GM21723 (cell line): ENCODE measurements around the gene EBF3.

Experiments used
- ATAC-seq: cut with Tn5 transposase; IDR thresholded peaks from one replicate; pipeline ENCODE4 v1.9.1; 2021; ENCODE audit warnings: mild to moderate bottlenecking, moderate library complexity; ENCODE audit not compliant: unreplicated experiment

Gene EBF3

GRCh38 chr10:129893104-129894089 is 70.7 kb downstream of the EBF3 start:
- ATAC-seq: no peak

DNA sequence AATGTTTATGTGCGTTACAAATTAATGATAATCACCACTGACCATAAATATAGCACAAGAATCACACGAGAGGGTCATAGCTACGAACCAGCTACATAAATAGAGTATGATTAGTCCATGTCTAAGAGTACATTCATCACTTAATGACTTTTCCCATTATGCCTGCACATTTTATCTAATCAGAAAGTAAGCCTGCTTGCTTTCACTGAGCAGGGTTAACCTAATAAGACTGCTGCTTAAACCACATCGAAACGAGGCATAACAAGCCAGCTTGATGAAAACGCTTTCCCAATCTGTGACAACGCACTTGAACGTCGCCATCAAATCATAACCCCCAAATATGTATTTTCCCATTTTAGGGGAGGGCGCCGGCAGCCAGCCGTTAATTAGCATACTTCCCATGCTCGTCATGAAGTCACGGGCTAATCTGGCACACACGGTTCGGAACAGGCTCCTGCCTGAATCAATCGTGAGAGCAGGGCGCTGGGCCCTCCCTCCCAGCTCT is 71.5 kb downstream of the EBF3 start:
- no peak for ATAC-seq

DNA sequence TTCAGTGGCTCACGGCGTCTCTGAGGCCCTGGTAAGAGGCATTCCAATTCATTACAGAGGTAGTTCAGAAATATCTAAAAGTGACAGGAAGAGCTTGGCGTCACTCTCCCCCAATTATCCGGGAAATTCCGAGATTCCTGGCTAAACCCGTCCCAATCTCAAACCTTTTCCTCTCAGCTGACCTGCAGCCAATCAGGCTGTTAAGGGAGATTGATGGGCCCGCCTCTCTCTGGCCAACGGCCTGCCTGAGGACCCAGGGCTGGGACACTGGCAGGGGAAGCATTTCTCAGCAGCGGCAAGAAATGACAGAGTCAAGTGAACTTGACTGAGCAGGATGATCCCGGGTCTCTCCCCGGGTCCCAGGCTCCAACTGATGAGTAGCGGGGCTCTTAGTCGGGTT is 72.3 kb downstream of the EBF3 start:
- ATAC-seq: no peak

DNA sequence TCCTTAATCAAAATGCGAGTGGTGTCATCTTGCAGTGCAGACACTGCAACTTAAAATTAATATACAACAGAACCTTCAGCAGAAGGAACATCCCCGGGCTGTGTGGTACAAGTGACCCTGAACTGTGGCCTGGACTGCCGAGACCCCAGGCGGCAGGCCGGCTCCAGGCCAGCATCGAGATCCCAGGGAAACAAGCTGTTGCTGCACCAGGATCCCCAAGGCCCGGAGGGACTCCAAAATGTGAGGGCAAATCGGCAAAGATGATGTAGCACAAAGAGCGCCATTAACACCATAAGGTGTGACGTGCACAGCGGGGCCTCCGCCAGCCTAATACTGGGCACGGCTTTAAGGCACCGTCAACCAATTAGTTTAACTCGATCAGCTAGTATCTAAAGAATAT is 73.9 kb downstream of the EBF3 start:
- ATAC-seq: no peak

GRCh38 chr10:129888784-129889616 is 75.1 kb downstream of the EBF3 start:
- ATAC-seq: peak; percentile 72

DNA sequence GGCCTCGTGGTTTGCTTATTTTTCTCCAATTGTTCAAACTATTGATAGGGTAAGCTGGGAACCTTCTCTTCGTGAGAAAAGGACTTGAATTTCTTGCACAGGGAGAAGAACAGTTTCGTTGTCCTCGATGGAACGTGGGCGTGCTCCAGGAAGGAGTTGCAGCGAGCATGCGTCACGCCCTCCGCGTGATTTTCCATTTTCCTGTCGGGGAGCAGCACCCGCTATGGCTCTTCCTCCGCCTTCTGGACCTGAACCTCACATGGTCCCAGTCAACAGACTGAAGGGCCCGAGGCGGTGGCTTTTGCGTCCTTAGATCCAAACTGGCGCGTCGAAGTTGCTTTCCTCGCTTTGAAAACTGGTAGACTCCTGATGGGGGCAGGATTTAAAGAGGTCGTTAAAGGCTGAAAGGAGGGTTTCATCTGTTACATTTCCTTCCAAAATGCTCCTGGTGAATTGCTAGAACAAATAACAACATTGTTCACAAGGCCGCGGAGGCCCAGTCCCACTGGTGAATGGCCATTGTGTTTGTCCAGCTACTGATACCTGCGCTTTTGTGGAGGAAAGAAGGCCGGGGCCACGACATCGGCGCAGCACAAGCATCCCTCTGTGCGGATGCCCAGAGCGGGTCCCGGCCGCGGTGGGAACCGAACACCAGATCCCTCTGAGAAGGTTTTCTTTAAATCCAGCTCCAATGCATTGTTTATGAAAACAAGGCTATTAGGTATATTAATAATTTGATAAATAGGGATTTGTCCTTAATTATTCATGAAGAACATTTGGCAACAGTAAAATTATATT is 75.9 kb downstream of the EBF3 start:
- ATAC-seq: no peak

GRCh38 chr10:129887381-129887905 is 76.6 kb downstream of the EBF3 start:
- no peak for ATAC-seq

DNA sequence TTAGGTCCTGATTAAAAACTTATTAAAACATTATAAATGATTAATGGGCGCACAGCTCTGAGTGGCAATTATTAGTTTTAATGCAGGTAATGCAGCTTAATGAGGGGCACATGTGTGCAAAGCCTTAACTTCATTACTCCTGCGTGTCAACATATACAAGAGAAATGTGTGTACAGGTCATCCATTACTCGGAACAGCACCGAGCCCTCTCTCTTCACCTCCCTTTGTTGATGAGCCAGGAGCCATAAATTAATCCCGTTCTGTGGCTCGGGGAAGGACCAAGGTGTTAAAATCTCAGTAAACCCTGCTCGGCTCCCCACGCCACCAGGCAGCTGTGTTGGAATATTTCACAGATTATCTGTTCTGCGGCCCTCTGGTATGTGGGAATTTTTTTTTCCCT is 77.8 kb downstream of the EBF3 start:
- no peak for ATAC-seq

DNA sequence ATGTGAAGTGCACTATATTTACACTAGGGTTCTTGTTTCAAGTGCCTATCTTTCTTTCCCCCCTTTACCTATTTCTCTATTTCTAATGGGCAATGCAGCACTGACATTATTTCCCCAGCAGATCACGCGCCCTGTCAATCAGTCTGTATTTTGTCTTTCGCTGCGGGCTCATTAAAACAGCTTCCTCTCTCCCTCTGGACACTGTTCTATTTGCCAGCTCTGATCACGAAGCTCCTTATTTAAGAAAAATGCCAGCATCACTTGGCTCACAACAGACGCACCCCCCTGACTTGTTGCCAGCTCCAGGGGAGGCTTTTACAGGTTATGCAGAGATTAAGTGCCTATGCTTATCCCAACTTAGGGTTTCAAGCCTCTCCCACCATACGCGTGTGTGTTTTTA is 78.5 kb downstream of the EBF3 start:
- ATAC-seq: no peak

- no peak for ATAC-seq
Observed at GRCh38 chr10:129884398-129885078, 79.5 kb downstream of the EBF3 start.

DNA sequence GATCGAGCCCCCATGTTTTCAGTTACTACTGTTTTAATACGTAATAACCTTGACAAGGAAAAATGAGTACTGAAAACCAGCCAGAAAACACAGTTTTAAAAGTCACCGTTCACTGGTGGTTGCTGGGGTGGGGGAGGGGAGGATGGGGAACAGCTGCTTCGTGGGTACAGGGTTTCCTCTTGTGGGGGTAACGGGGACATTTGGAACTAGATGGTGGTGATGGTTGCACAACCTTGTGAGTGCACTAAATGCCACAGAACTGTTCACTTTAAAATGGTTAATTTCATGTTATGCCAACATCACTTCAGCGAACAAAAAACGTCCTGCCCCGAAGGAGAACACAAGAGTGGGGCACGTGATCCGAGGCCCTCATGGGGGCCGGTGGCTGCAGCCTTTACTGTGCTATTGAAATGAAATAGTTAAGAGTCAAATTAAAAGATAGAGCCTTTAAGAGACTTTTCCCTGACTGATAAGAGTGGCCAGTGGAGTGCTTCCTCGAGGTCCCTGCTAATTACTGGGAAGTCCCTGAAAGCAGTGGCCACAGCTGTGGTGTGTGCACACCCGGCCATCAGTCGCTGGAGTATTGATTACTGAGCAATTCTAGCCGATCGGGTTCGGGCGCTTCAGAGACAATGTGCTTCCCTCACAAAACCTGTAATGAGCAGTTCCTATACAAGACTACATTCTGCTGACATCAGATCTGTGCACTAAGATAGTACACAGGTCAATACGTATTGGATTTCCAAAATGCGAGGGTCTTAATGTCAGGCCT is 80.3 kb downstream of the EBF3 start:
- no peak for ATAC-seq

DNA sequence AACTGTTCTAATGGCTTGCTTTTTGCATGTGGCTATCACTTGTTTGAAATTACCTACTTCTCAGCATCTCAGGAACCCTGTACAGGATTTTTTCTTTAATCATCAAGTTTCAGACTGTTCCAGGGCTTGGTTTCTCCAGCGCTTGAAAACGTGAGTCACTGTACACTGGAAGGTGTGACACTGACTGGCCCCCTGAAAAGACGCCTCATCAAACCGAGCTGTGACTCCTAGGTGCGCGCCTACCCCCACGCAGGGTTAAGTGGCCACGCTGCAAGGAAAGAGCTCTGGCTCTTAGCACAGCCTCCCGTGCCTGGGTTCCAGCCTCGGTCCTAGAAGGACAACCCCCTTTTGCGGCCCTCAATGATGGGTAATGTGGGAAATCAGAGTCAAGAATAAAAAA is 81.0 kb downstream of the EBF3 start:
- ATAC-seq: no peak

- ATAC-seq: no peak
Observed at GRCh38 chr10:129882291-129883010, 81.6 kb downstream of the EBF3 start.

GRCh38 chr10:129881641-129882040 is 82.4 kb downstream of the EBF3 start:
- ATAC-seq: no peak

DNA sequence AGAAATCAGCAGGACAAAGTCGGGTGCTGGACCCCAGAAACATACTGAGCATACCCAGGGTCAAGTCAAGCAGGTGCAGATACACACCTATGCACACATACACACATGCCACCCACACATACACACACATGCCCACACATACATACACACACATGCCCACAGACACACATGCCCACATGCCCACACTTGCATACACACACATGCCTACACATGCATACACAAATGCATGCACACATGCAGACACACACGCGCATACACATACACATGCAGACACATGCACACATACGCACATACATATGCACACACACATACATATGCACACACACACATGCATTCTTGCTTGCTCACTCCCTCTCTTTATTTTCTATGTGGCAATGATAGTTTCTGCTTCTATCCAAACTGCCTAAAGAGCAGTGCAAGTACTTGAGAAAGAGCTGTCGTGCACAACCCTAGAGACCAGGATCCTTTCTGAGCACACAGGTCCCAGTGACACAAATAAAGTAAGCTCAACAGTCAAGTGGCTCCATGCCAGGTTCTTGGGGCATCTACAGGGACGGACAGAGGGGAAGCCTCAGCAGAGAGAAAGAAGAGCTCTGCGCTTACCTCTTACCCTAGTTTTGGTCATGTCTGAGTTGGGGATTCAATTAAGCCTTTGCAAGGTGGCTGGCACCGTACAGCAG is 83.7 kb downstream of the EBF3 start:
- no peak for ATAC-seq

GRCh38 chr10:129879655-129880054 is 84.4 kb downstream of the EBF3 start:
- no peak for ATAC-seq

- no peak for ATAC-seq
Observed at GRCh38 chr10:129878835-129879234, 85.2 kb downstream of the EBF3 start.

- no peak for ATAC-seq
Observed at GRCh38 chr10:129877773-129878371, 86.2 kb downstream of the EBF3 start.
